PC-3 (cell line): Measurements from ENCODE around the gene BATF. TPM values are rescaled to one million over a fixed set of nuclear protein-coding genes. Genes with fewer than 3 reads are reported as not detected.
A peak's percentile ranks its signal among the peaks of the same experiment; 100 is the strongest.

Experiments
- ATAC-seq: fragments of 200-7000 bp; cut with Tn5 transposase; 2 replicates; pipeline ENCODE4 v1.9.1; 2020; ENCODE audit warnings: mild to moderate bottlenecking, moderate library complexity
- BruUV-seq: library from RNA; stranded (reverse); fragments of 400-500 nt; replicated peaks from 2 replicates; lab custom pipeline; 2021; lab: Mats Ljungman, UMichigan
- CTCF ChIA-PET: fragments of 300-600 bp; sonication (Branson Sonifier 250); formaldehyde crosslinking; loops from one replicate; lab custom pipeline; 2022; ENCODE audit warnings: antibody characterized with exemption; lab: Charles Lee
- POLR2A ChIA-PET: fragments of 300-600 bp; sonication (Branson Sonifier 250); formaldehyde crosslinking; loops from one replicate; lab custom pipeline; 2022; ENCODE audit warnings: antibody characterized with exemption; ENCODE audit not compliant: unreplicated experiment; lab: Charles Lee
- DNase-seq: peaks from one replicate; pipeline ENCODE4 v3.0.0-alpha.2; 2015
- H2AFZ ChIP-seq: fragments of 300-600 bp; sonication (generic); 2 replicates; pipeline ENCODE4 v1.6.0; 2016; ENCODE audit warnings: antibody characterized with exemption, low read length
- H3F3A ChIP-seq: fragments of 300-600 bp; sonication (generic); one replicate; pipeline ENCODE4 v1.6.0; 2017; ENCODE audit warnings: antibody characterized with exemption, low read length, control low read depth, mild to moderate bottlenecking; ENCODE audit not compliant: unreplicated experiment
- H3K27ac ChIP-seq: fragments of 300-600 bp; sonication (generic); 2 replicates; pipeline ENCODE4 v1.5.1; 2016; ENCODE audit warnings: mild to moderate bottlenecking, low read length
- H3K27me3 ChIP-seq: fragments of 300-600 bp; sonication (generic); 2 replicates; pipeline ENCODE4 v1.6.1; 2016; ENCODE audit warnings: low read length, mixed read lengths
- H3K36me3 ChIP-seq: fragments of 300-600 bp; sonication (generic); 2 replicates; pipeline ENCODE4 v1.6.1; 2016; ENCODE audit warnings: low read depth, mixed run types, low read length, mixed read lengths
- H3K4me1 ChIP-seq: fragments of 300-600 bp; sonication (generic); 2 replicates; pipeline ENCODE4 v1.5.1; 2016; ENCODE audit warnings: low read length; ENCODE audit not compliant: insufficient read depth
- H3K4me2 ChIP-seq: fragments of 300-600 bp; sonication (generic); 2 replicates; pipeline ENCODE4 v1.6.0; 2016; ENCODE audit warnings: low read length
- H3K4me3 ChIP-seq: fragments of 300-600 bp; sonication (generic); 2 replicates; pipeline ENCODE4 v1.5.1; 2016; ENCODE audit warnings: mild to moderate bottlenecking, low read length, mixed read lengths
- H3K79me2 ChIP-seq: fragments of 300-600 bp; sonication (generic); 2 replicates; pipeline ENCODE4 v1.6.1; 2017; ENCODE audit warnings: low read length, mixed read lengths
- H3K9ac ChIP-seq: fragments of 300-600 bp; sonication (generic); 2 replicates; pipeline ENCODE4 v1.6.0; 2016; ENCODE audit warnings: mild to moderate bottlenecking, low read length
- H3K9me2 ChIP-seq: fragments of 300-600 bp; sonication (generic); replicated peaks from 2 replicates; pipeline ENCODE4 v1.6.1; 2016; ENCODE audit warnings: mixed run types, low read length, mixed read lengths
- H3K9me3 ChIP-seq: fragments of 300-600 bp; sonication (generic); 2 replicates; pipeline ENCODE4 v1.6.1; 2016; ENCODE audit warnings: low read length, mixed read lengths
- H4K20me1 ChIP-seq: fragments of 300-600 bp; sonication (generic); 2 replicates; pipeline ENCODE4 v1.6.1; 2016; ENCODE audit warnings: low read length, mixed read lengths
- CTCF ChIP-seq: fragments of 300-600 bp; sonication (generic); conservative IDR thresholded peaks from 2 replicates; pipeline ENCODE4 v1.5.1; 2017; ENCODE audit warnings: antibody characterized with exemption, low read depth, mild to moderate bottlenecking, low read length
- EZH2 ChIP-seq: fragments of 300-600 bp; sonication (generic); IDR thresholded peaks from one replicate; pipeline ENCODE4 v1.6.1; 2017; ENCODE audit warnings: antibody characterized with exemption, mild to moderate bottlenecking, low read length; ENCODE audit not compliant: unreplicated experiment
- EZH2phosphoT487 ChIP-seq: fragments of 300-600 bp; sonication (generic); IDR thresholded peaks from 2 replicates; pipeline ENCODE4 v1.6.1; 2018; ENCODE audit warnings: mild to moderate bottlenecking, antibody characterized with exemption, low read length, borderline replicate concordance
- intact Hi-C: fragments of 100-400 bp; cut with micrococcal nuclease; formaldehyde crosslinking; loops from 2 replicates; pipeline ENCODE4 v1.9.0; 2023
- total RNA-seq: library from RNA; depleted of rRNA; stranded (reverse); fragments of >200 nt; gene quantifications from 2 replicates; pipeline ENCODE4 v1.2.3, GENCODE V29; 2014

BATF gene
- total RNA-seq, 1 experiment from 2014 or later: not detected

DNA sequence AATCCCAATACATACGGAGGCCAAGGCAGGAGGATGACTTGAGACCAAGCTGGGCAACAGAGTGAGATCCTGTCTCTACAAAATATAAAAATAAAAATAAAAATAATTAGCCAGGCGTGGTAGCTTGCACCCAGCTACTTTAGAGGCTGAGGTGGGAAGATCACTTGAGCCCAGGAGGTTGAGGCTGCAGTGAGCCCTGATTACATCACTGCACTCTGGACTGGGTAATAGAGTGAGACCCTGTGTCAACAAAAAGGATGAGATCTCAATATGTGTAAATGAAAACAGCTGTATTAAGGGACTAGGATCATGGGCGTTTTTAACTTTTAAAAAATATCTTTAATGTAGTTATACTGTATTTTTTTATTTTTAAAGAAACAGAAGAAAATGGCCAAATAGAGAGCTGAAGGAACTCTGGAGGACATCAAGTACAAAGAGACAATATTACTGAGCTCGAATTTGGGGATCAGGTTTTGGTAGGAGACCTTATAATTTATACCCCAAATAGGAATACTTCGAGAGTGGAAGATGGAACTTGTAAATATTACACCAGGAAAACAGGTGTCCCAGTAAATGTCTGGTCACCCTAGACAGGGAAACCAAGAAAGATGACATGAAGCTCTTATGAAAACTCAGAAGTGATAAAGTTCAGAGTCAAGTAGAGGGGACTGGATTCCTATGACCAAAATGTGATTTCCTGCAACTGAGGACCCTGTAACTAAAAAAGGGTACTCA, 13.1 kb downstream of the BATF start:
- no peaks in the 10 kb centered on the region for H3K27me3 ChIP-seq
- no peaks in the 10 kb centered on the region for H4K20me1 ChIP-seq
- no peaks in the 10 kb centered on the region for H3K79me2 ChIP-seq
- CTCF ChIA-PET: interaction anchor here (0.7 kb wide), 1 partner anchor 26 kb away, joined by 3 read pairs; no protein-coding TSS in a partner anchor
- BruUV-seq: no TSS peak
- intact Hi-C loops: no loop called here
- DNase-seq (no peak), ATAC-seq (peak; percentile 25)
- H3K36me3 ChIP-seq: no peaks in the 10 kb centered on the region
- no peak for TF ChIP-seq EZH2phosphoT487
- no peak for TF ChIP-seq EZH2
- TF ChIP-seq CTCF: no peak
- no peaks in the 10 kb centered on the region for H3F3A ChIP-seq
- H3K4me1 ChIP-seq: peaks cover 24% of the 10 kb centered on the region
- H3K27ac ChIP-seq: peak overlapping the region; percentile 83
- H3K4me3 ChIP-seq: no peak overlapping the region
- POLR2A ChIA-PET: interaction anchor here (0.6 kb wide), 1 partner anchor 519 kb away, joined by 6 read pairs; no protein-coding TSS in a partner anchor
- H2AFZ ChIP-seq: no peak overlapping the region
- no peak overlapping the region for H3K9ac ChIP-seq
- peak overlapping the region; percentile 79 for H3K4me2 ChIP-seq
- H3K9me2 ChIP-seq: no peaks in the 10 kb centered on the region
- no peaks in the 10 kb centered on the region for H3K9me3 ChIP-seq

GRCh38 chr14:75537071-75537470, 14.8 kb downstream of the BATF start:
- intact Hi-C loops: no loop called here
- Histone ChIP-seq H3K4me2 (no peak overlapping the region), H3K4me3 (no peak overlapping the region), H4K20me1 (no peaks in the 10 kb centered on the region), H3K4me1 (peaks cover 15% of the 10 kb centered on the region), H3K9ac (no peak overlapping the region), H3K27me3 (no peaks in the 10 kb centered on the region), H3K36me3 (no peaks in the 10 kb centered on the region), H3K27ac (no peak overlapping the region), H3F3A (no peaks in the 10 kb centered on the region), H3K9me2 (no peaks in the 10 kb centered on the region), H3K79me2 (no peaks in the 10 kb centered on the region), H3K9me3 (no peaks in the 10 kb centered on the region), H2AFZ (no peak overlapping the region)
- CTCF ChIA-PET: no interaction called here
- ATAC-seq (no peak), DNase-seq (no peak)
- POLR2A ChIA-PET: no interaction called here
- TF ChIP-seq CTCF (no peak), EZH2phosphoT487 (no peak), EZH2 (no peak)
- no TSS peak for BruUV-seq

GRCh38 chr14:75539162-75539560, 16.9 kb downstream of the BATF start:
- H4K20me1 ChIP-seq: no peaks in the 10 kb centered on the region
- H3K79me2 ChIP-seq: no peaks in the 10 kb centered on the region
- H3K9ac ChIP-seq: no peak overlapping the region
- ATAC-seq (no peak), DNase-seq (no peak)
- no peaks in the 10 kb centered on the region for H3K9me2 ChIP-seq
- H3F3A ChIP-seq: no peaks in the 10 kb centered on the region
- no peaks in the 10 kb centered on the region for H3K36me3 ChIP-seq
- no peak overlapping the region for H3K27ac ChIP-seq
- intact Hi-C loops: no loop called here
- H2AFZ ChIP-seq: no peak overlapping the region
- no peaks in the 10 kb centered on the region for H3K27me3 ChIP-seq
- TF ChIP-seq EZH2 (no peak), EZH2phosphoT487 (no peak)
- peaks cover 14% of the 10 kb centered on the region for H3K4me1 ChIP-seq
- H3K9me3 ChIP-seq: no peaks in the 10 kb centered on the region
- ChIA-PET POLR2A (no interaction called here), CTCF (interaction anchor here (1.5 kb wide), 1 partner anchor 22 kb away, joined by 3 read pairs; no protein-coding TSS in a partner anchor)
- BruUV-seq: no TSS peak
- H3K4me3 ChIP-seq: no peak overlapping the region
- H3K4me2 ChIP-seq: no peak overlapping the region
